A673 (cell line): Measurements from ENCODE around the gene PKNOX2. TPM values are rescaled to one million over a fixed set of nuclear protein-coding genes. Genes with fewer than 3 reads are reported as not detected.

Experiments
- BruUV-seq: library from RNA; stranded (reverse); fragments of 400-500 nt; replicated peaks from 2 replicates; lab custom pipeline; 2021; lab: Mats Ljungman, UMichigan
- CTCF ChIA-PET: fragments of 300-600 bp; sonication (Branson Sonifier 250); formaldehyde crosslinking; loops from one replicate; lab custom pipeline; 2022; ENCODE audit warnings: antibody characterized with exemption; lab: Charles Lee
- POLR2A ChIA-PET: fragments of 300-600 bp; sonication (Branson Sonifier 250); formaldehyde crosslinking; loops from one replicate; lab custom pipeline; 2022; ENCODE audit warnings: antibody characterized with exemption; ENCODE audit not compliant: low non-redundant PET; lab: Charles Lee
- DNase-seq: peaks from one replicate; pipeline ENCODE4 v3.0.0-alpha.2; 2015; ENCODE audit warnings: low spot score
- H3K27ac ChIP-seq: fragments of 200-600 bp; sonication (generic); 2 replicates; pipeline ENCODE4 v1.5.1; 2016; ENCODE audit warnings: mixed run types, low read depth, mild to moderate bottlenecking, mixed read lengths, antibody characterized with exemption, low read length; ENCODE audit not compliant: poor library complexity, severe bottlenecking
- H3K27me3 ChIP-seq: fragments of 200-600 bp; sonication (generic); replicated peaks from 2 replicates; pipeline ENCODE4 v1.6.1; 2017; ENCODE audit warnings: mixed run types, low read depth, mild to moderate bottlenecking, mixed read lengths, antibody characterized with exemption, low read length; ENCODE audit not compliant: insufficient read depth, poor library complexity
- H3K36me3 ChIP-seq: fragments of 200-600 bp; sonication (generic); 2 replicates; pipeline ENCODE4 v1.6.1; 2016; ENCODE audit warnings: mixed run types, mild to moderate bottlenecking, mixed read lengths, antibody characterized with exemption, low read length; ENCODE audit not compliant: insufficient read depth, poor library complexity, severe bottlenecking
- H3K4me1 ChIP-seq: fragments of 200-600 bp; sonication (generic); 2 replicates; pipeline ENCODE4 v1.6.1; 2017; ENCODE audit warnings: mixed run types, mild to moderate bottlenecking, mixed read lengths, antibody characterized with exemption, low read length; ENCODE audit not compliant: insufficient read depth, poor library complexity, severe bottlenecking
- H3K4me3 ChIP-seq: fragments of 200-600 bp; sonication (generic); 2 replicates; pipeline ENCODE4 v1.5.1; 2016; ENCODE audit warnings: low read depth, mixed run types, mild to moderate bottlenecking, mixed read lengths, low read length; ENCODE audit not compliant: poor library complexity, severe bottlenecking
- H3K9me3 ChIP-seq: fragments of 200-600 bp; sonication (generic); 2 replicates; pipeline ENCODE4 v1.6.1; 2016; ENCODE audit warnings: mixed run types, low read depth, mild to moderate bottlenecking, mixed read lengths, antibody characterized with exemption, low read length; ENCODE audit not compliant: poor library complexity, severe bottlenecking
- EZH2 ChIP-seq: fragments of 200-600 bp; sonication (generic); IDR thresholded peaks from 2 replicates; pipeline ENCODE4 v1.6.1; 2017; ENCODE audit warnings: borderline replicate concordance, low read depth, mild to moderate bottlenecking, mixed read lengths, antibody characterized with exemption, low read length; ENCODE audit not compliant: poor library complexity, severe bottlenecking
- intact Hi-C: fragments of 100-400 bp; cut with micrococcal nuclease; formaldehyde crosslinking; loops from one replicate; pipeline ENCODE4 v1.10.0; 2022; ENCODE audit not compliant: unreplicated experiment
- total RNA-seq: library from RNA; stranded (reverse); gene quantifications from 2 replicates; pipeline ENCODE4 v1.2.3, GENCODE V29; 2021
- TF ChIP-seq, protein P1 (sequence below): fragments of 300-800, 200-600 bp; sonication (generic); conservative IDR thresholded peaks from 2 replicates; pipeline ENCODE4 v1.5.1; 2017; ENCODE audit warnings: low read depth, mild to moderate bottlenecking, antibody characterized with exemption, low read length, moderate library complexity, mixed read lengths

The PKNOX2 gene
- total RNA-seq, 1 experiment from 2014 or later, result 1.1 TPM

GRCh38 chr11:125279676-125280418, 115.3 kb downstream of the PKNOX2 start:
- no peak overlapping the region for H3K4me3 ChIP-seq
- intact Hi-C loops, result no loop called here
- H3K36me3 ChIP-seq, result no peaks in the 10 kb centered on the region
- DNase-seq, result no peak
- no peaks in the 10 kb centered on the region for H3K4me1 ChIP-seq
- ChIA-PET CTCF (no interaction called here), POLR2A (no interaction called here)
- TF ChIP-seq, protein P1, sequence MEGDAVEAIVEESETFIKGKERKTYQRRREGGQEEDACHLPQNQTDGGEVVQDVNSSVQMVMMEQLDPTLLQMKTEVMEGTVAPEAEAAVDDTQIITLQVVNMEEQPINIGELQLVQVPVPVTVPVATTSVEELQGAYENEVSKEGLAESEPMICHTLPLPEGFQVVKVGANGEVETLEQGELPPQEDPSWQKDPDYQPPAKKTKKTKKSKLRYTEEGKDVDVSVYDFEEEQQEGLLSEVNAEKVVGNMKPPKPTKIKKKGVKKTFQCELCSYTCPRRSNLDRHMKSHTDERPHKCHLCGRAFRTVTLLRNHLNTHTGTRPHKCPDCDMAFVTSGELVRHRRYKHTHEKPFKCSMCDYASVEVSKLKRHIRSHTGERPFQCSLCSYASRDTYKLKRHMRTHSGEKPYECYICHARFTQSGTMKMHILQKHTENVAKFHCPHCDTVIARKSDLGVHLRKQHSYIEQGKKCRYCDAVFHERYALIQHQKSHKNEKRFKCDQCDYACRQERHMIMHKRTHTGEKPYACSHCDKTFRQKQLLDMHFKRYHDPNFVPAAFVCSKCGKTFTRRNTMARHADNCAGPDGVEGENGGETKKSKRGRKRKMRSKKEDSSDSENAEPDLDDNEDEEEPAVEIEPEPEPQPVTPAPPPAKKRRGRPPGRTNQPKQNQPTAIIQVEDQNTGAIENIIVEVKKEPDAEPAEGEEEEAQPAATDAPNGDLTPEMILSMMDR, result no peak
- no peak for TF ChIP-seq EZH2
- no peaks in the 10 kb centered on the region for H3K9me3 ChIP-seq
- no TSS peak for BruUV-seq
- no peaks in the 10 kb centered on the region for H3K27me3 ChIP-seq
- no peak overlapping the region for H3K27ac ChIP-seq

GRCh38 chr11:125280646-125281045, 116.1 kb downstream of the PKNOX2 start:
- DNase-seq, result no peak
- POLR2A ChIA-PET, result no interaction called here
- TF ChIP-seq, protein P1, result no peak
- no peak for TF ChIP-seq EZH2
- CTCF ChIA-PET, result no interaction called here
- BruUV-seq, result no TSS peak
- no peaks in the 10 kb centered on the region for H3K27me3 ChIP-seq
- no peak overlapping the region for H3K4me3 ChIP-seq
- no peak overlapping the region for H3K27ac ChIP-seq
- intact Hi-C loops, result no loop called here
- H3K36me3 ChIP-seq, result no peaks in the 10 kb centered on the region
- H3K9me3 ChIP-seq, result no peaks in the 10 kb centered on the region
- H3K4me1 ChIP-seq, result no peaks in the 10 kb centered on the region

DNA sequence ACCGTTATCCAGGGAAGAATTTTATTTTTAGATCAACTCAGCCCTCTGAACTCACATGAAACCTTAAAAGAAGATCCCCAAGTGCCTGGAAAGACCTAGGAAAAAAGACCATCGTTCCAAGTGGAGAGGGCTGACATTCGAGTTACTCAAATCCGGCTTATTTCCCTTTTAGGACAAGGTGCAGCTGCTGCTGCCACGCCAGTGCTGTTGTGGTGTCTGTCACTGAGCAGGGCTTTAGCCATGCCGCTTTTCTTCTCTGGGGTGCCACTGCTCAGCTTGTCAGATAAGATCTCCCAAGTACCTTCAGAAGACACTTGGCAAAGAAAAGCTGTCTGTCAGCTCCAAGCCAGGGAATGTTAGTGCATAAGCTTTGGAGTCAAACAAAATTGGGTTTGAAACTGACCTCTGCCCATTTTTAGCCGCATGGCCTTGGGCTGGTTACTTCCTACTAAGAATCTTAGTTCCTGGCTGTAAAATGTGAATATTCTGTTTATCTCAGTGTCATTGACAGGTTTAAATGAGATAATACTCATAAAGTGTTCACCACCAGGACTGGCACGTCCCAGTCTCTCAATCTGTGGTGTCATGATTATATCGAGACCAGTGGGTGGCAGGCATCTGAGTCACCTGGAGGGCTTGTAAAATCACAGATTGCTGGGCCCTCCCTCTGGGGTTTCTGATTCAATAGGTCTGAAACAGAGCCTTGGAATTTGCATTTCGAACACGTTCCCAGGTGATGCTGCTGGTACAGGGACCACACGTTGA, 117.5 kb downstream of the PKNOX2 start:
- CTCF ChIA-PET, result no interaction called here
- no TSS peak for BruUV-seq
- POLR2A ChIA-PET, result no interaction called here
- no peaks in the 10 kb centered on the region for H3K36me3 ChIP-seq
- DNase-seq, result no peak
- no peaks in the 10 kb centered on the region for H3K9me3 ChIP-seq
- H3K4me1 ChIP-seq, result no peaks in the 10 kb centered on the region
- TF ChIP-seq, protein P1, result no peak
- no peak for TF ChIP-seq EZH2
- H3K27ac ChIP-seq, result no peak overlapping the region
- H3K4me3 ChIP-seq, result no peak overlapping the region
- H3K27me3 ChIP-seq, result no peaks in the 10 kb centered on the region
- intact Hi-C loops, result no loop called here
